Measurements from ENCODE around the gene ZNF672. TPM values are rescaled to one million over a fixed set of nuclear protein-coding genes. Genes with fewer than 3 reads are reported as not detected.

ZNF672 gene
- 19.5 and 19.6 TPM in 2 replicates for total RNA-seq

DNA sequence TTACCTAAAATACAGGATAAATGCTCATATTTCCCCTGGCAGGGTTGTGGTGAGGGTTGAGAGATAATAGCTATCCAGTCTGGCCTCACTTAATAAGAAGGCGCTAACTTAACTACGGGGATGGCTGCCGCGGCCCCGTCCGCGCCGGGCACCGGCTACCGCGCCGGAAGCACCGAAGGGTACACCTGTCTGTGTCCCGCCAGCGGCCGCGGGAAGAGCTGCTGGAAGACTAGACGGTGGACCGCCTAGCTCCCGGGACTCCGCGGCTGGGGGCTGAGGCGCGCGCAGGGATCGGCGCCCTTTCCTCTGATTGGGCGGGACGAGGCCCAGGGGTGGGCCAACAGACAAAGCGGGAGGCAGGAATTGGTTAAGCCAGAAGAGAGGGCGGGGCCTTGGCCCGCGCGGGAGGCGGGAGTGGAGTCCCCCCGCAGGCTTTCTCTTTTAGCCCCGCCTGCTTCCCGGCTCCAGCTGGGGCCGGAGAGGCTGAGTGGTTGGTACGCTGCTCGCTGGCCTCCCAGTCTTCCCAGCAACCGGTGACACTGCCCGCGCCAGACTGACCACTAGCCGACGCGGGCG is at the start of gene ZNF672:
Gene ZNF672, plus strand, starts transcription at position 444 of the 576 bp plus-strand sequence. CDS start 9,051 bp downstream, outside the sequence.

GRCh38 chr1:248825909-248826760 is 11.9 kb upstream of the ZNF672 start, which contains the start of gene SH3BP5L:
TSS of gene SH3BP5L (minus strand) at chr1:248825915. CDS start at chr1:248824935, 980 bp downstream.

GRCh38 chr1:248858891-248859889 is 21.2 kb downstream of the ZNF672 start, which contains the start of gene ZNF692:
TSS of gene ZNF692 (minus strand) at chr1:248859085. CDS start at chr1:248858309, 776 bp downstream.

Other genes starting within 250 kb of the ZNF672 start
- gene OR2T10, start 240.5 kb upstream of the ZNF672 start, total RNA-seq = not detected in 2 replicates
- gene OR2T11, start 203.1 kb upstream of the ZNF672 start, total RNA-seq = not detected in 2 replicates
- gene OR2T35, start 192.9 kb upstream of the ZNF672 start, total RNA-seq = not detected in 2 replicates
- gene OR2T27, start 182.7 kb upstream of the ZNF672 start, total RNA-seq = not detected in 2 replicates
- gene OR14I1, start 135.5 kb upstream of the ZNF672 start, total RNA-seq = not detected in 2 replicates
- not detected in 2 replicates for gene LYPD8, start 82.5 kb upstream of the ZNF672 start, total RNA-seq
- 20.2 and 26.6 TPM in 2 replicates for gene SH3BP5L, start 12.3 kb upstream of the ZNF672 start, total RNA-seq
- gene ZNF692, start 20.9 kb downstream of the ZNF672 start, total RNA-seq = 12.2 and 13.0 TPM in 2 replicates
- gene PGBD2, start 68.0 kb downstream of the ZNF672 start, total RNA-seq = 6.5 and 11.1 TPM in 2 replicates